ENCODE measurements around the gene MGAT5.

Gene MGAT5

GRCh38 chr2:134389381-134389780, 135.5 kb downstream of the MGAT5 start:
- Histone ChIP-seq H2BK5ac (ENCODE audit: low read depth, low read length, poor library complexity, severe bottlenecking) (no peak overlapping the region), H3K9ac (ENCODE audit: low read length) (no peak overlapping the region), H3K4me3 (ENCODE audit: insufficient read depth in 1 of 2, low read depth in 1 of 2, low read length in 2 of 2) (no peak overlapping the region), H3K27me3 (ENCODE audit: control insufficient read depth in 1 of 2, insufficient read depth in 1 of 2, low read length in 2 of 2) (no peaks in the 10 kb centered on the region), H2BK120ac (ENCODE audit: low read depth, low read length) (no peak overlapping the region), H2AFZ (ENCODE audit: low read depth, low read length) (no peak overlapping the region), H2AK5ac (ENCODE audit: low read length, severe bottlenecking) (no peak overlapping the region), H3K9me3 (ENCODE audit: control insufficient read depth, low read length) (no peaks in the 10 kb centered on the region), H4K91ac (ENCODE audit: low read length) (no peak overlapping the region), H3K23ac (ENCODE audit: low read length in 2 of 2) (no peak overlapping the region), H3K14ac (ENCODE audit: low read length in 2 of 2) (no peak overlapping the region), H3K36me3 (ENCODE audit: control insufficient read depth in 1 of 2, insufficient read depth in 2 of 2, low read depth in 1 of 2, low read length in 2 of 2) (no peaks in the 10 kb centered on the region), H4K8ac (ENCODE audit: low read length) (no peak overlapping the region), H3K4me2 (ENCODE audit: low read length, poor library complexity, severe bottlenecking) (no peak overlapping the region), H2BK12ac (ENCODE audit: low read length in 2 of 2) (no peak overlapping the region), H3K4me1 (ENCODE audit: control insufficient read depth, insufficient read depth, low read depth, low read length) (no peaks in the 10 kb centered on the region), H3K18ac (ENCODE audit: low read depth in 1 of 2, low read length in 2 of 2) (no peak overlapping the region), H3K27ac (ENCODE audit: low read length, poor library complexity, severe bottlenecking) (no peak overlapping the region), H2BK15ac (ENCODE audit: low read depth, poor library complexity, severe bottlenecking) (no peak overlapping the region), H3K4ac (ENCODE audit: low read depth in 1 of 2, low read length in 2 of 2) (no peak overlapping the region), H3K79me1 (replicated peaks; ENCODE audit: low read length, poor library complexity, severe bottlenecking) (no peaks in the 10 kb centered on the region)
- 85% methylated on average over 1 of the region's 1 CpG for WGBS
- no peak for DNase-seq

GRCh38 chr2:134391751-134392160, 137.9 kb downstream of the MGAT5 start:
- H3K36me3 ChIP-seq (ENCODE audit: control insufficient read depth in 1 of 2, insufficient read depth in 2 of 2, low read depth in 1 of 2, low read length in 2 of 2): peaks cover 0 to 2% of the 10 kb centered on the region in 2 experiments
- no peak overlapping the region for H3K23ac ChIP-seq (ENCODE audit: low read length in 2 of 2)
- no peak for DNase-seq
- H2BK12ac ChIP-seq (ENCODE audit: low read length in 2 of 2): no peak overlapping the region
- H4K91ac ChIP-seq (ENCODE audit: low read length): no peak overlapping the region
- no peak overlapping the region for H2BK5ac ChIP-seq (ENCODE audit: low read depth, low read length, poor library complexity, severe bottlenecking)
- no peak overlapping the region for H2AK5ac ChIP-seq (ENCODE audit: low read length, severe bottlenecking)
- H3K27ac ChIP-seq (ENCODE audit: low read length, poor library complexity, severe bottlenecking): no peak overlapping the region
- 93% methylated on average over 2 of the region's 2 CpGs for WGBS
- no peak overlapping the region for H3K9ac ChIP-seq (ENCODE audit: low read length)
- H3K18ac ChIP-seq (ENCODE audit: low read depth in 1 of 2, low read length in 2 of 2): peak overlapping the region in 1 of 2 experiments; percentile 34
- H3K4me1 ChIP-seq (ENCODE audit: control insufficient read depth, insufficient read depth, low read depth, low read length): peaks cover 2% of the 10 kb centered on the region
- H2AFZ ChIP-seq (ENCODE audit: low read depth, low read length): no peak overlapping the region
- H4K8ac ChIP-seq (ENCODE audit: low read length): peak overlapping the region; percentile 27
- no peaks in the 10 kb centered on the region for H3K9me3 ChIP-seq (ENCODE audit: control insufficient read depth, low read length)
- no peak overlapping the region for H3K4ac ChIP-seq (ENCODE audit: low read depth in 1 of 2, low read length in 2 of 2)
- H3K4me2 ChIP-seq (ENCODE audit: low read length, poor library complexity, severe bottlenecking): no peak overlapping the region
- H2BK120ac ChIP-seq (ENCODE audit: low read depth, low read length): no peak overlapping the region
- no peak overlapping the region for H2BK15ac ChIP-seq (ENCODE audit: low read depth, poor library complexity, severe bottlenecking)
- H3K4me3 ChIP-seq (ENCODE audit: insufficient read depth in 1 of 2, low read depth in 1 of 2, low read length in 2 of 2): no peak overlapping the region
- H3K79me1 ChIP-seq (replicated peaks; ENCODE audit: low read length, poor library complexity, severe bottlenecking): peaks cover 4% of the 10 kb centered on the region
- no peak overlapping the region for H3K14ac ChIP-seq (ENCODE audit: low read length in 2 of 2)
- no peaks in the 10 kb centered on the region for H3K27me3 ChIP-seq (ENCODE audit: control insufficient read depth in 1 of 2, insufficient read depth in 1 of 2, low read length in 2 of 2)

- Histone ChIP-seq H3K27ac (ENCODE audit: low read length, poor library complexity, severe bottlenecking) (no peak overlapping the region), H2BK12ac (ENCODE audit: low read length in 2 of 2) (peak overlapping the region in 1 of 2 experiments; percentile 11), H3K9me3 (ENCODE audit: control insufficient read depth, low read length) (no peaks in the 10 kb centered on the region), H3K18ac (ENCODE audit: low read depth in 1 of 2, low read length in 2 of 2) (peak overlapping the region; percentile 29 to 37), H4K91ac (ENCODE audit: low read length) (peak overlapping the region; percentile 67), H4K8ac (ENCODE audit: low read length) (peak overlapping the region; percentile 40), H3K4me3 (ENCODE audit: insufficient read depth in 1 of 2, low read depth in 1 of 2, low read length in 2 of 2) (no peak overlapping the region), H3K14ac (ENCODE audit: low read length in 2 of 2) (no peak overlapping the region), H2AK5ac (ENCODE audit: low read length, severe bottlenecking) (no peak overlapping the region), H3K9ac (ENCODE audit: low read length) (no peak overlapping the region), H2BK5ac (ENCODE audit: low read depth, low read length, poor library complexity, severe bottlenecking) (no peak overlapping the region), H3K23ac (ENCODE audit: low read length in 2 of 2) (peak overlapping the region in 1 of 2 experiments; percentile 24), H3K27me3 (ENCODE audit: control insufficient read depth in 1 of 2, insufficient read depth in 1 of 2, low read length in 2 of 2) (no peaks in the 10 kb centered on the region), H3K4me1 (ENCODE audit: control insufficient read depth, insufficient read depth, low read depth, low read length) (peaks cover 2% of the 10 kb centered on the region), H3K79me1 (replicated peaks; ENCODE audit: low read length, poor library complexity, severe bottlenecking) (peaks cover 4% of the 10 kb centered on the region), H2BK120ac (ENCODE audit: low read depth, low read length) (no peak overlapping the region), H3K36me3 (ENCODE audit: control insufficient read depth in 1 of 2, insufficient read depth in 2 of 2, low read depth in 1 of 2, low read length in 2 of 2) (peaks cover 0 to 2% of the 10 kb centered on the region in 2 experiments), H2BK15ac (ENCODE audit: low read depth, poor library complexity, severe bottlenecking) (no peak overlapping the region), H3K4ac (ENCODE audit: low read depth in 1 of 2, low read length in 2 of 2) (no peak overlapping the region), H2AFZ (ENCODE audit: low read depth, low read length) (no peak overlapping the region), H3K4me2 (ENCODE audit: low read length, poor library complexity, severe bottlenecking) (no peak overlapping the region)
- 86% methylated on average over 5 of the region's 7 CpGs for WGBS
- no peak for DNase-seq
These were observed 138.7 kb downstream of the MGAT5 start for GRCh38 chr2:134392442-134393074.

DNA sequence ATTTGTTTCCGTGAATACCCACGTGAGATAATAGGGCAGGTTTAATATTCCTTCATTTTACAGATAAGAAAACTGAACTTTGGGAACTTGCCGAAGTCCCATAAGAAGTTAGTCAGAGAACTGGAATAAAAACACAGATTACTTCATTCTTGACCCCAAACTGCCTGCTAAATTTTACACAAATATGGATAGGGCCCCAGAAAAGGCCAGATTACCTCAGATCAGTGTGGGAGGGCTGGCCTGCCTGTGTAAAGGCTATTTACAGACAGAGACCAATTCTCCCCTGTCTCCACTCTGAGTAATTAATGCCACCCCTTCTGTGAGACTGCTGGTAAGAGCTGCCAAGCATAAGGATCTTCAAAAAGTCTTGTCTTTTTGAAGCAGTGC, 139.2 kb downstream of the MGAT5 start:
- Histone ChIP-seq H3K27me3 (ENCODE audit: control insufficient read depth in 1 of 2, insufficient read depth in 1 of 2, low read length in 2 of 2) (no peaks in the 10 kb centered on the region), H3K9me3 (ENCODE audit: control insufficient read depth, low read length) (no peaks in the 10 kb centered on the region), H3K4ac (ENCODE audit: low read depth in 1 of 2, low read length in 2 of 2) (no peak overlapping the region), H3K79me1 (replicated peaks; ENCODE audit: low read length, poor library complexity, severe bottlenecking) (peaks cover 4% of the 10 kb centered on the region), H3K36me3 (ENCODE audit: control insufficient read depth in 1 of 2, insufficient read depth in 2 of 2, low read depth in 1 of 2, low read length in 2 of 2) (peaks cover 0 to 2% of the 10 kb centered on the region in 2 experiments), H2BK15ac (ENCODE audit: low read depth, poor library complexity, severe bottlenecking) (no peak overlapping the region), H3K4me2 (ENCODE audit: low read length, poor library complexity, severe bottlenecking) (no peak overlapping the region), H3K9ac (ENCODE audit: low read length) (no peak overlapping the region), H2AFZ (ENCODE audit: low read depth, low read length) (no peak overlapping the region), H3K14ac (ENCODE audit: low read length in 2 of 2) (no peak overlapping the region), H3K27ac (ENCODE audit: low read length, poor library complexity, severe bottlenecking) (no peak overlapping the region), H4K8ac (ENCODE audit: low read length) (no peak overlapping the region), H3K4me3 (ENCODE audit: insufficient read depth in 1 of 2, low read depth in 1 of 2, low read length in 2 of 2) (no peak overlapping the region), H3K23ac (ENCODE audit: low read length in 2 of 2) (no peak overlapping the region), H2BK5ac (ENCODE audit: low read depth, low read length, poor library complexity, severe bottlenecking) (no peak overlapping the region), H2BK120ac (ENCODE audit: low read depth, low read length) (no peak overlapping the region), H4K91ac (ENCODE audit: low read length) (no peak overlapping the region), H3K18ac (ENCODE audit: low read depth in 1 of 2, low read length in 2 of 2) (no peak overlapping the region), H2AK5ac (ENCODE audit: low read length, severe bottlenecking) (no peak overlapping the region), H2BK12ac (ENCODE audit: low read length in 2 of 2) (no peak overlapping the region), H3K4me1 (ENCODE audit: control insufficient read depth, insufficient read depth, low read depth, low read length) (peaks cover 2% of the 10 kb centered on the region)
- no peak for DNase-seq
- 100% methylated on average over 1 of the region's 3 CpGs for WGBS

Measured in mesenchymal stem cell (in vitro differentiated cells and primary cell).